ENCODE data around the gene VWA8. TPM values are rescaled to one million over a fixed set of nuclear protein-coding genes. Genes with fewer than 3 reads are reported as not detected.

Gene VWA8
- total RNA-seq, 1 donor from 2014 or later, result 6.8 TPM

GRCh38 chr13:41616151-41616550, 344.8 kb downstream of the VWA8 start:
- DNase-seq (ENCODE audit: low read depth in 2 of 2), result no peak

DNA sequence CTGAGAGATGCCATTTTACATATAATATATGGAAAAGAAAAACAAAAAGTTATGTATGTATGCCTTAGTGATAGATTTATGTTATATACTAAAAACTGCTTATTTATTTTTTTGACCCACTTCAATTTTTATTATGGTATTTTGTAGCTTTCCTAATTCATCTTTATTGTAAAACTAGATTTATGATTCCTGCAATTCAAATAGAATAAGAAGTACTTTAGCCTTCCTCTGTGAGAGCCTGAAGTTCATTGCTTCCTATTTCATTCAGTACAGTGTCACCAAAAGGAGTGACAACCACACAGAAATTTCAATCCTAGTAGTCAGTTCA, 345.4 kb downstream of the VWA8 start:
- no peak for DNase-seq (ENCODE audit: low read depth in 2 of 2)

GRCh38 chr13:41614671-41615527, 346.0 kb downstream of the VWA8 start:
- DNase-seq (ENCODE audit: low read depth in 2 of 2), result peak in 1 of 2 donors; percentile 69

DNA sequence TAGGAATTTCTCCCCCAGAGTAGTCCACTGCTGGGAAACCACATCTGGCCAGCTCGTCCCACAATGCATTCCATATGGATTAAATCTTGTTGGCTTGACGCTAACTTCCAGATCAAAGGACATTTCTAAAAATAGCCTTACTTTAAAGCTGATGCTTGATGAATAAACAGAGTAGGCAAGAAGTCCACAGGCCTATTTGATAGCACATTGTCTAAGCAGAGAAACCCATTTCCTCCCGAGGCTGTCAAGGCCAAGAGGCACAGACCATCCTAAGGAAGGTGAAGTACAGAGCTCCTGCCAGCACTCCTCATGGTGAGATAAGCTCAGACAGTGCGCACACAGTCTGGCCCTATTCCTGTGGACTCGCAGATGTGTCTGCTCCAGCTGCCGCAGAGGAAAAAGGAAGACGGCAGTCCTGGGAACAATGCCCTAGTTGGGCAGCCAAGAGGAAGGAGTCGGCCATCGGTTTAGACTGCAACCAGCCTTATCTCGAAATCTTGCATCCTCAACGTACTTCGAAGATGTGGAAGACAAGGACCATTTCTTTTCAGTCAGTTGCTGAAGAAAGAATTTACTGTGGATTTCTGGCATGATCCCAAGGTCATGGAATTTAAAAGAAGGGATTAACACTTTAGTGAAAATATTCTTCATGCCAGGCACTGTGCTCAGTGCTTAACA, 346.8 kb downstream of the VWA8 start:
- DNase-seq (ENCODE audit: low read depth in 2 of 2), result peak in 1 of 2 donors; percentile 96

GRCh38 chr13:41613471-41613870, 347.4 kb downstream of the VWA8 start:
- no peak for DNase-seq (ENCODE audit: low read depth in 2 of 2)

- DNase-seq (ENCODE audit: low read depth in 2 of 2), result no peak
Observed at GRCh38 chr13:41611385-41611784, 349.5 kb downstream of the VWA8 start.

DNA sequence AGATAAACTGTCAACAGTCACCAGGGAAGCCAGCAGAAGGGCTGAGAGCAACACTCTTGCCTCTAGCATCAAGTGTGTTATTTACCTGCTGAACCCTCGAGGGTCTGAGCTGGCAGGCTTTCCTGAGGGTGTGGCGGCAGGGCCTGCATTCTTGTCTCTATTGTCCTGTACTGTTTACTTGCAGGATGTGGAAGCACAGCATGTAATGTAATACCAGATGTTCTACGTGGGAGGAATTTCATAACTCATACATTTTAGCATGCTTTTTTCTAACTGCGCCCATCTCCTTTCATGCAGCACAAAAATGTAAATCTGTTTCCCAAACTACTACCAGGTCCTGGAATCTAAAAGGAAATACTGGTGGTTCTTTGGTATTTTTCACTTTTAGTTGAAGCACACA, 350.5 kb downstream of the VWA8 start:
- peak; percentile 50 to 78 for DNase-seq (ENCODE audit: low read depth in 2 of 2)

GRCh38 chr13:41609828-41610227, 351.1 kb downstream of the VWA8 start:
- DNase-seq (ENCODE audit: low read depth in 2 of 2), result no peak

- no peak for DNase-seq (ENCODE audit: low read depth in 2 of 2)
Observed at GRCh38 chr13:41608839-41609177, 352.1 kb downstream of the VWA8 start.

- no peak for DNase-seq (ENCODE audit: low read depth in 2 of 2)
Observed at GRCh38 chr13:41608111-41608838, 352.6 kb downstream of the VWA8 start.

DNA sequence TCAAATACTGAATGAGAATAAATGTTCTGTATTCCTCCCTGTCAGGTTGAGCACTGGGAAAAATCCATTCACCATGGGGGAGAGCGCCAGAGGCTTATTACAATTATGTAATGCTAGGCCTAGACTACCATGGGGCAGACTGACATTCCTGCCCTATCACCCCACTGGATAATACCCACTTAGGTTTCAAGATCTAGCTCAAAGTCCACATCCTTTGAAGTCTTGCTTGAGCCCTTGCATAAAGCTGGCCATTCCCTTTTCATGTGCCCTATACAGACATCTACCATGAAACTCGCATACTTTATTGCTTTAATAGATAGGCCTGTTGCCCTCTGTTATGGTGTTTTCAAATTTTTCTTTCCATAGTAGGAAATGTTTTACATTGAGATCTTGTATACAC, 354.3 kb downstream of the VWA8 start:
- no peak for DNase-seq (ENCODE audit: low read depth in 2 of 2)

DNA sequence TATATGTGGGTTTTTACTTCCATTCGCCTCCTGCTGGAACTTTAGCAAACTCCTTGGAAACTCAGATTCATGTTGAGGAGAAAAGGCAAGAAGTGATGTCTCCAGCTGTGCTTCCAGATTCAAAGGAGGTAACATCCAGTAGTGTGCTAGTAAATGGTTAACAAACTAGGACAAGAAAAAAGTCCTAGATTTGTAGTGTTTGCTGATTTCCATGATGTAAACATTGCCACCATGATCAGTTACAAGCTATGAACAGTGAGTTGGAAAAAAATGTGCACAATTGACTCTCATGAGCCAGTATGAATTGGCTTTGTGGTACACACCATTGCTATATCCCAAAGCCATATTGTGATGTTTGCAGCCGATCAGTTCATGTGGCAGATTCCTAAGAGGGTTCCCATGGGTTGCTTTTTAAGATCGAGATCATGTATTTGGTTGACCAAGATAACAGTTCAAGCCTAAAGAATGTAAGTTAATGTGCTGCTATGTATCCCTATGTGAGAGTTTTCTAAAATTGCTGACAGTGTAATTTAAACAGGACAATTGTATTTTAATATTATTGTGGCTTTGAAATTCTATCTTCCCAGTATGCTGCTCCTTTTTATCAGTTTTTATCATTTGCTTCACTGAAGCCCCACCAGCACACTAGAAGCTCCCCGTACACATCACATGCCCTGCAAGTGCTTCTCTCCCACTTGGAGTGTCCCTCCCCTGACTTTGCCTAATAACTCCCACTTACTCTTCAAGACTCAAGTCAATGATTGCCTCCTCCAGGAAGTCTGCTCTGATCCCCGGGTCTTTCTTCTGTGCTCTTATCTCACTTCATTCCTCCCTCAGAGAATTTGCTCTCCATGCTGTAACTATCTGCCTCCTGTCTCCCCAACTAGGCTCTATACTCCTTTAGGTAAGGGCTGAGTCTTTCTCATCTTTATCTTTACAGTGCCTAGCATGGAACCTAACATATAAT, 355.3 kb downstream of the VWA8 start:
- DNase-seq (ENCODE audit: low read depth in 2 of 2), result no peak

DNA sequence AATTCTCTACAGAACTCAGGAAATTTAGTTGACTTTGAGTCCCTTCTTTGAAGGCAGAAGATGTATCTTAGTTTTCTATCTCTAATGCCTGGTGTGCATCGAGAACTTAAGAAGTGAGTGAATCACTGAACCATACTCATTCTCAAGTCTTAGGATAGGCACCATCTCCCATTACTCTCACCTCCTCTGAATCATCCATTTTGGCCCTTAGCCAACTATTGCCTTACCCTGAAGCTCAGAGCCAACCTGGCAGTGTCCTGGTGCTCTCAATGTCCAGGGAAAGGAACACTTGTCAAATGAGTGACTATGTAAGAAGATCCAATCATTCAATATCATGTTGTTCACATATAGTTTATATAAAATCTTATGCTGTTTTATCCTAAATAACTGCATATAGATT, 357.0 kb downstream of the VWA8 start:
- peak in 1 of 2 donors; percentile 79 for DNase-seq (ENCODE audit: low read depth in 2 of 2)

- DNase-seq (ENCODE audit: low read depth in 2 of 2), result no peak
Observed at GRCh38 chr13:41601718-41602445, 359.0 kb downstream of the VWA8 start.

- DNase-seq (ENCODE audit: low read depth in 2 of 2), result no peak
Observed at GRCh38 chr13:41599619-41600018, 361.3 kb downstream of the VWA8 start.

DNA sequence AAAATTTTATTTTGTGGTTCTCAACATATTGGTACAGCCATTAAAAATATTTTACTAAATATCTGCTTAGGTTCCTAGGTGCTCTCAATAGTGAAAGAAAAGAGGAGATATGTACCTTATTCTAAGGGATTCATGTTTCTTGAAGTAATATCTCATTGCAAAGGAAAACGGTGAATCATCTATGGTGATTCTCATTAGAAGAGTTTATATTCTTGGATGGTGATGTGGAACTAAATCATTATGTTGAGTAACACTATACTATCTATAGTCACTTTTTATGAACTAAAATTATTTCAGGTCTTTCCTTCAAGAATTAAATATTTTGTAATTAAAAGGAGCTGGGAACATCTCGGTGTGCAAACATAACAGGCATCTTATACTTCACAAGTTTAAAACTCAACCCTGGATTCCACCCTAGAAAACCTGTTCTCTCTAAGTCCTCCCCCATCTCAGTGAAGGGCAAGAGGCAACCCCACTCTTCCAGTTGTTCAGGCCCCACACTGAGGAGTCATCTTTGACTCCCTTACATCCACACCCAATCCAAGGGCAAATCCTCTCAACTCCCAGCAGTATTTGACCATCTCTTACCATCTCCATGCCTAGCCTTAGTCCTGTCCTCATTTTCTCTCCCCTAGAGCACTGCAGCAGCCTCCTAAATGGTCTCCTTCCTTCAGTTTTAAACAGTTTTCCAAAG, 363.4 kb downstream of the VWA8 start:
- DNase-seq (ENCODE audit: low read depth in 2 of 2), result no peak

DNA sequence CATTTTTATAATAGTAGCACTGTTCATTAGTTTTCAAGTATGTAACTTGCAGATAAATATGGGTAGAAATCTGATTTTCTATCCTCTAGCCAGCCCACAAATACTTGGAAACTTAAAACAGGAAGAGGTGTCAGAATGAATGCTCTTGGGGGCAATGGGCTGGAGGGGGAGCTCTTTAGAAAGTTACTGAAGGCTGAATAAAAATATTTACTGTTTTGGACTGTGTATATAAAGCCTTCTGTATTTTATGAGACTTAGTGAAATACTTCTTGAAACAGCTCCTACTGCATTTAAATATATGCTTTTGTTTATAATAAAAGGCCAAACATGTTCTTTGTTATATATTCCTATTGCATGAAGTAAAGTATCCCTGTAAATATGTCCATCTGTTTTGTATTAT, 364.7 kb downstream of the VWA8 start:
- peak in 1 of 2 donors; percentile 56 for DNase-seq (ENCODE audit: low read depth in 2 of 2)

DNA sequence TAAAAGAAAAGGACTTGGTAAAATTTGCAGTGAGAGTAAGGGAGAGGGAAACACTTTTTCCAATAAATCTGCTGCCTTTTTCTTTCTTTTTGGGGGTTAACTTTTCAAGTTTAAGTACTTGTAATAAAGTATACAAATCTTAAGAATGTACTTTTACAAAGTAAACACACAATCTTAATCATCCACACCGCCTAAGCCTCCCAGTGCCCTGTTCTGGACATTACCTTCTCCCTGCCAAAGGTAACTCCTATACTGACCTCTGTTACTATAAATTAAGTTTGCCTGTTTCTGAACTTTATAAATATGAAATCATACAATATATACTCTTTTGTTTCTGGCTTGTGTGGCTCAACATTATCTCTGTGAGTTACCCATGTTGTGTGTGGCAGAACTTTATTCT, 365.6 kb downstream of the VWA8 start:
- DNase-seq (ENCODE audit: low read depth in 2 of 2), result no peak

DNA sequence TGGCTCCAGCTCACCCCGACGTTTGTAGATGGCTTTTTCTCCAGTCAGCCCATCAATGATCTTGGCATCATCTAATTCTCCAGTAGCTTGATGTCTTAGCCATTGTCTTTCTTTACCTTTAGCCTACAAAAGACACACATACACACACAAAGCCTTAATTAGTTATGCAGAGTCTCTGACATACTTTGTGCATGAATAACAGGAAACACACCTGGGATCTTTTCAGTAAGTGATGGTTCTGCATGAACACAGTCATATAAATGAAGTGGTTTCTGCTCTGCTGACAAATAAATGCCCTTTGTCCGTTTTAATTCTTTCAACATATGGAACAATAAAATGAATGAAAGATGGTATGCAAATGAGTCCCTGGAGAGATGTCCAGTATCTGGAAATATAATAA, 370.3 kb downstream of the VWA8 start:
- no peak for DNase-seq (ENCODE audit: low read depth in 2 of 2)

- no peak for DNase-seq (ENCODE audit: low read depth in 2 of 2)
Observed at GRCh38 chr13:41590122-41590521, 370.8 kb downstream of the VWA8 start.
